Skeletal muscle satellite cell (primary cell): ENCODE measurements around the gene HS1BP3.

Source experiments
- H3K27me3 ChIP-seq: 2 replicates; pipeline ENCODE4 v1.7.0; 2013; ENCODE audit warnings: low read length; ENCODE audit not compliant: control insufficient read depth, insufficient read depth
- H3K36me3 ChIP-seq: 2 replicates; pipeline ENCODE4 v1.7.0; 2013; ENCODE audit warnings: mild to moderate bottlenecking, control low read depth, low read length; ENCODE audit not compliant: insufficient read depth
- H3K4me1 ChIP-seq: 2 replicates; pipeline ENCODE4 v1.7.0; 2013; ENCODE audit warnings: low read length; ENCODE audit not compliant: control insufficient read depth, insufficient read depth
- H3K4me2 ChIP-seq: 2 replicates; pipeline ENCODE4 v1.7.0; 2013; ENCODE audit warnings: mild to moderate bottlenecking, low read length
- H3K4me3 ChIP-seq: 2 replicates; pipeline ENCODE4 v1.7.0; 2013; ENCODE audit warnings: low read length
- H3K9ac ChIP-seq: 2 replicates; pipeline ENCODE4 v1.7.0; 2013; ENCODE audit warnings: mild to moderate bottlenecking, low read depth, low read length, moderate library complexity
- H3K9me3 ChIP-seq: replicated peaks from 2 replicates; pipeline ENCODE4 v1.7.0; 2013; ENCODE audit warnings: mild to moderate bottlenecking, control low read depth, low read length

The HS1BP3 gene

GRCh38 chr2:20666005-20666303 lies 15.1 kb upstream of the HS1BP3 start:
- no peaks in the 10 kb centered on the region for H3K36me3 ChIP-seq
- peak overlapping the region; percentile 57 for H3K4me3 ChIP-seq
- peak overlapping the region; percentile 73 for H3K4me2 ChIP-seq
- no peaks in the 10 kb centered on the region for H3K9me3 ChIP-seq
- H3K9ac ChIP-seq, result no peak overlapping the region
- H3K27me3 ChIP-seq, result peaks cover 89% of the 10 kb centered on the region
- H3K4me1 ChIP-seq, result peaks cover 7% of the 10 kb centered on the region

GRCh38 chr2:20665243-20666004 lies 14.5 kb upstream of the HS1BP3 start:
- Histone ChIP-seq H3K4me2 (peak overlapping the region; percentile 73), H3K4me3 (peak overlapping the region; percentile 4), H3K27me3 (peaks cover 88% of the 10 kb centered on the region), H3K9ac (no peak overlapping the region), H3K9me3 (no peaks in the 10 kb centered on the region), H3K4me1 (peaks cover 7% of the 10 kb centered on the region), H3K36me3 (no peaks in the 10 kb centered on the region)

GRCh38 chr2:20664431-20665242 lies 13.7 kb upstream of the HS1BP3 start:
- H3K4me3 ChIP-seq, result no peak overlapping the region
- H3K27me3 ChIP-seq, result peaks cover 88% of the 10 kb centered on the region
- H3K4me1 ChIP-seq, result peaks cover 7% of the 10 kb centered on the region

GRCh38 chr2:20664071-20664390 lies 13.1 kb upstream of the HS1BP3 start:
- no peak overlapping the region for H3K4me2 ChIP-seq
- H3K4me1 ChIP-seq, result peaks cover 7% of the 10 kb centered on the region
- H3K4me3 ChIP-seq, result no peak overlapping the region
- no peaks in the 10 kb centered on the region for H3K36me3 ChIP-seq
- no peak overlapping the region for H3K9ac ChIP-seq
- H3K9me3 ChIP-seq, result no peaks in the 10 kb centered on the region
- peaks cover 88% of the 10 kb centered on the region for H3K27me3 ChIP-seq

More at GRCh38 chr2:20664431-20665242, 13.7 kb upstream of the HS1BP3 start:
- Histone ChIP-seq H3K9ac (no peak overlapping the region), H3K36me3 (no peaks in the 10 kb centered on the region), H3K4me2 (no peak overlapping the region), H3K9me3 (no peaks in the 10 kb centered on the region)

- H3K4me2 ChIP-seq, result no peak overlapping the region
- peaks cover 85% of the 10 kb centered on the region for H3K27me3 ChIP-seq
- H3K9me3 ChIP-seq, result no peaks in the 10 kb centered on the region
- peaks cover 7% of the 10 kb centered on the region for H3K4me1 ChIP-seq
- no peak overlapping the region for H3K9ac ChIP-seq
- H3K4me3 ChIP-seq, result no peak overlapping the region
- H3K36me3 ChIP-seq, result no peaks in the 10 kb centered on the region
Observed at GRCh38 chr2:20663196-20664070, 12.5 kb upstream of the HS1BP3 start.

- Histone ChIP-seq H3K9me3 (no peaks in the 10 kb centered on the region), H3K4me3 (no peak overlapping the region), H3K4me1 (peaks cover 7% of the 10 kb centered on the region), H3K4me2 (no peak overlapping the region), H3K36me3 (no peaks in the 10 kb centered on the region), H3K27me3 (peaks cover 81% of the 10 kb centered on the region), H3K9ac (no peak overlapping the region)
Observed at GRCh38 chr2:20662308-20662937, 11.5 kb upstream of the HS1BP3 start.

GRCh38 chr2:20661421-20662307 lies 10.8 kb upstream of the HS1BP3 start:
- no peaks in the 10 kb centered on the region for H3K36me3 ChIP-seq
- H3K4me1 ChIP-seq, result peaks cover 6% of the 10 kb centered on the region
- H3K4me2 ChIP-seq, result no peak overlapping the region
- no peak overlapping the region for H3K4me3 ChIP-seq
- no peaks in the 10 kb centered on the region for H3K9me3 ChIP-seq
- H3K9ac ChIP-seq, result no peak overlapping the region
- peaks cover 87% of the 10 kb centered on the region for H3K27me3 ChIP-seq

GRCh38 chr2:20660506-20661420 lies 9.9 kb upstream of the HS1BP3 start:
- Histone ChIP-seq H3K4me1 (no peaks in the 10 kb centered on the region), H3K4me2 (no peak overlapping the region), H3K4me3 (no peak overlapping the region), H3K27me3 (peaks cover 85% of the 10 kb centered on the region), H3K9me3 (no peaks in the 10 kb centered on the region), H3K9ac (no peak overlapping the region), H3K36me3 (no peaks in the 10 kb centered on the region)

- Histone ChIP-seq H3K36me3 (no peaks in the 10 kb centered on the region), H3K9ac (no peak overlapping the region), H3K4me1 (no peaks in the 10 kb centered on the region), H3K4me2 (no peak overlapping the region), H3K9me3 (no peaks in the 10 kb centered on the region), H3K27me3 (peaks cover 64% of the 10 kb centered on the region), H3K4me3 (no peak overlapping the region)
Observed at GRCh38 chr2:20657522-20658235, 6.8 kb upstream of the HS1BP3 start.
